Mesenchymal stem cell (in vitro differentiated cells and primary cell): Measurements from ENCODE around the gene CTDSP2. TPM values are rescaled to one million over a fixed set of nuclear protein-coding genes. Genes with fewer than 3 reads are reported as not detected.
A peak's percentile ranks its signal among the peaks of the same experiment; 100 is the strongest.

Experiments
- small RNA-seq: library from polyadenylated mRNA; stranded (forward); fragments of <200 nt; extraction: miRNeasy Mini kit (QIAGEN cat#:217004); gene quantifications from one replicate; pipeline ENCODE3, GENCODE V24; 2013; ENCODE audit warnings: low read depth

Gene CTDSP2

Small RNA genes within 50 kb of the gene (small RNA-seq; reads per million reads assigned to genes)
- gene MIR26A2: 108 reads per million, percentile 93 among the genes with 10 or more reads in this experiment
- gene RNU6-1083P: not detected
